ENCODE results near the gene CREB3L1.

CREB3L1 gene

GRCh38 chr11:46304605-46305179 is 27.2 kb downstream of the CREB3L1 start:
- no peak overlapping the region for H3K4me3 ChIP-seq (replicated peaks in 1 of 2; ENCODE audit: low read depth in 2 of 2, low read length in 2 of 2)
- no peak for TF ChIP-seq CTCF (IDR thresholded peaks at IDR 0.05; ENCODE audit: low read depth, low read length)
- DNase-seq (ENCODE audit: low read depth in 2 of 2), result no peak

- peak; percentile 51 to 74 for DNase-seq (ENCODE audit: low read depth in 2 of 2)
- no peak overlapping the region for H3K4me3 ChIP-seq (replicated peaks in 1 of 2; ENCODE audit: low read depth in 2 of 2, low read length in 2 of 2)
- TF ChIP-seq CTCF (IDR thresholded peaks at IDR 0.05; ENCODE audit: low read depth, low read length), result peak; percentile 23
Measured at GRCh38 chr11:46305295-46305694, 27.8 kb downstream of the CREB3L1 start.

- no peak for TF ChIP-seq CTCF (IDR thresholded peaks at IDR 0.05; ENCODE audit: low read depth, low read length)
- H3K4me3 ChIP-seq (replicated peaks in 1 of 2; ENCODE audit: low read depth in 2 of 2, low read length in 2 of 2), result no peak overlapping the region
- peak in 1 of 2 donors; percentile 48 for DNase-seq (ENCODE audit: low read depth in 2 of 2)
Measured at GRCh38 chr11:46306296-46306853, 28.9 kb downstream of the CREB3L1 start.

- no peak overlapping the region for H3K4me3 ChIP-seq (replicated peaks in 1 of 2; ENCODE audit: low read depth in 2 of 2, low read length in 2 of 2)
- DNase-seq (ENCODE audit: low read depth in 2 of 2), result no peak
- TF ChIP-seq CTCF (IDR thresholded peaks at IDR 0.05; ENCODE audit: low read depth, low read length), result no peak
Measured at GRCh38 chr11:46307369-46307768, 29.9 kb downstream of the CREB3L1 start.

- DNase-seq (ENCODE audit: low read depth in 2 of 2), result no peak
- no peak overlapping the region for H3K4me3 ChIP-seq (replicated peaks in 1 of 2; ENCODE audit: low read depth in 2 of 2, low read length in 2 of 2)
- no peak for TF ChIP-seq CTCF (IDR thresholded peaks at IDR 0.05; ENCODE audit: low read depth, low read length)
Measured at GRCh38 chr11:46307785-46308341, 30.4 kb downstream of the CREB3L1 start.

GRCh38 chr11:46308631-46309419 is 31.4 kb downstream of the CREB3L1 start:
- H3K4me3 ChIP-seq (replicated peaks in 1 of 2; ENCODE audit: low read depth in 2 of 2, low read length in 2 of 2), result no peak overlapping the region
- DNase-seq (ENCODE audit: low read depth in 2 of 2), result peak; percentile 79
- peak; percentile 88 for TF ChIP-seq CTCF (IDR thresholded peaks at IDR 0.05; ENCODE audit: low read depth, low read length)
